Left lung (tissue), 10 donors: ENCODE measurements around the gene PCBP3. TPM values are rescaled to one million over a fixed set of nuclear protein-coding genes. Genes with fewer than 3 reads are reported as not detected.

Experiments
- ATAC-seq: fragments of 200-7000 bp; cut with Tn5 transposase; one replicate; pipeline ENCODE4 v1.9.1; 2020; ENCODE audit warnings: moderate library complexity
- DNase-seq, 4 donors: peaks; one replicate each; pipeline ENCODE4 v3.0.0-alpha.2; 2013 to 2020
- H3K27ac ChIP-seq, 2 donors: fragments of 200-600 bp; sonication (generic) in 1 of 2; one replicate each; pipeline versions ENCODE4 v1.5.0 to v1.8.0; 2020 to 2021
- H3K27me3 ChIP-seq, 2 donors: fragments of 200-600 bp; sonication (generic) in 1 of 2; one replicate each; pipeline versions ENCODE4 v1.5.0 to v1.8.0; 2020 to 2021
- H3K36me3 ChIP-seq, 2 donors: fragments of 200-600 bp; sonication (generic) in 1 of 2; one replicate each; pipeline versions ENCODE4 v1.5.0 to v1.8.0; 2020 to 2021
- H3K4me1 ChIP-seq, 2 donors: fragments of 200-600 bp; one replicate each; pipeline ENCODE4 v1.8.0; 2021
- H3K4me3 ChIP-seq, 2 donors: fragments of 200-600 bp; sonication (generic) in 1 of 2; one replicate each; pipeline versions ENCODE4 v1.5.0 to v1.8.0; 2020 to 2021; ENCODE audit warnings: mild to moderate bottlenecking in 1 of 2
- H3K9me3 ChIP-seq, 2 donors: fragments of 200-600 bp; sonication (generic) in 1 of 2; one replicate each; pipeline versions ENCODE4 v1.5.0 to v1.8.0; 2020 to 2021
- intact Hi-C, 2 donors: fragments of 100-400 bp; cut with DNase I; formaldehyde crosslinking; loops; one replicate each; pipeline versions ENCODE4 v1.11.2 to v1.14.2; 2022
- polyA plus RNA-seq, 6 donors: library from polyadenylated mRNA; unstranded; fragments of 120-200 nt; gene quantifications; one replicate each; pipeline ENCODE4 v1.2.1, GENCODE V29; 2013; ENCODE audit not compliant: insufficient read length in 6 of 6
- total RNA-seq, 2 donors: library from RNA; stranded (reverse); fragmentation: NEBNext Ultra II Directional; extraction: Animal tissue kit (Norgen Biotek cat#: 25700); gene quantifications; one replicate each; pipeline ENCODE4 v1.2.1, GENCODE V29; 2021
- TF ChIP-seq, protein P1 (sequence below), 2 donors: fragments of 200-600 bp; sonication (generic) in 1 of 2; IDR thresholded peaks; one replicate each; pipeline versions ENCODE4 v1.5.0 to v1.8.0; 2021; ENCODE audit warnings: antibody characterized with exemption in 2 of 2
- donor health status: DM: no; HTN: yes; CAD: no.
- donor health status: DM: no; HTN: no; CAD: no.

PCBP3 gene
- total and polyA plus RNA-seq, 8 donors, result 2.1 to 13.8 (median 3.0) TPM

DNA sequence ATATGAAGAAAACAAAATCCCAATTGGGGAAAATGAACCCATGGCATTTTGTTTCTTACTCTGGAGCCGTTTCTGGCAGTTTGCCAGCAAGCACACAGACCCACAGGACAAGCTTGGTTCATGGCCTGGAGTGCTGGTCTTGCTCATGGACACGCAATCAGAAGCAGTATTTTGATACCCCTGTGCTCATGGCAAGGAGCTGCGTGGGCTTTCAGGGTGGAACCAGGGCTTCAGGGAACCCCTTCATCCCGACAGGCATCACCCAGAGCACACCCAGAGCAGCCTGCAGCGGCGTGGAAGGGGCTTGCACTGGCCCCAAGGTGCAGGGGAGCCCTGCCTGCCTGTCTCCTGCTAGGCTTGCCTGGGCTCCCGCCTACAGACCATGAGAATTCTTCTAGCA is 45.4 kb upstream of the PCBP3 start:
- H3K4me3 ChIP-seq, result no peak overlapping the region
- peaks cover 0 to 43% of the 10 kb centered on the region in 2 donors for H3K27me3 ChIP-seq
- H3K9me3 ChIP-seq, result peaks cover 0 to 6% of the 10 kb centered on the region in 2 donors
- DNase-seq (peak in 2 of 4 donors; percentile 8 to 54), ATAC-seq (no peak)
- H3K27ac ChIP-seq, result no peak overlapping the region
- TF ChIP-seq, protein P1, sequence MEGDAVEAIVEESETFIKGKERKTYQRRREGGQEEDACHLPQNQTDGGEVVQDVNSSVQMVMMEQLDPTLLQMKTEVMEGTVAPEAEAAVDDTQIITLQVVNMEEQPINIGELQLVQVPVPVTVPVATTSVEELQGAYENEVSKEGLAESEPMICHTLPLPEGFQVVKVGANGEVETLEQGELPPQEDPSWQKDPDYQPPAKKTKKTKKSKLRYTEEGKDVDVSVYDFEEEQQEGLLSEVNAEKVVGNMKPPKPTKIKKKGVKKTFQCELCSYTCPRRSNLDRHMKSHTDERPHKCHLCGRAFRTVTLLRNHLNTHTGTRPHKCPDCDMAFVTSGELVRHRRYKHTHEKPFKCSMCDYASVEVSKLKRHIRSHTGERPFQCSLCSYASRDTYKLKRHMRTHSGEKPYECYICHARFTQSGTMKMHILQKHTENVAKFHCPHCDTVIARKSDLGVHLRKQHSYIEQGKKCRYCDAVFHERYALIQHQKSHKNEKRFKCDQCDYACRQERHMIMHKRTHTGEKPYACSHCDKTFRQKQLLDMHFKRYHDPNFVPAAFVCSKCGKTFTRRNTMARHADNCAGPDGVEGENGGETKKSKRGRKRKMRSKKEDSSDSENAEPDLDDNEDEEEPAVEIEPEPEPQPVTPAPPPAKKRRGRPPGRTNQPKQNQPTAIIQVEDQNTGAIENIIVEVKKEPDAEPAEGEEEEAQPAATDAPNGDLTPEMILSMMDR (IDR thresholded peaks at IDR 0.05), result no peak
- no peaks in the 10 kb centered on the region for H3K36me3 ChIP-seq
- H3K4me1 ChIP-seq, result peaks cover 0 to 6% of the 10 kb centered on the region in 2 donors
- intact Hi-C loops, result no loop called here

DNA sequence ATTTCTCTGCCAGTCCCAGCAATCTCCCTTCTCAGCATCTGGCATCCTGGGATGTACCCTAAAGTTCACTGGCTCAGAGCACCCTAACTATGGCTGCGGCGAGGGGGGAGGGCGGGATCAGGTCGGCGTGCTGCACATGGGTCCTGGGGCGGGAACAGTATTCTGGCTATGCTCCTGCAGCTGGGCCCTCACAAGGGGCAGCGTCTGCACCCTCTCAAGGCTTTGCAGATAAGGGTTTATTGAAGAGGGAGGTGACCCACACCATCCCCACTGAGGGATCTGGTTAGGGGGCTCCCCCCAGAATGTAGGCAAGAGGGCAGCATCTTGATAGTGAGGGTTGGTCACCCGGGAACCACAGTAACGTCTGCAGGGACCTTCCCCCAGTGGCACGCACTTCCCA is 44.9 kb upstream of the PCBP3 start:
- Histone ChIP-seq H3K9me3 (peaks cover 0 to 12% of the 10 kb centered on the region in 2 donors), H3K27me3 (peaks cover 0 to 43% of the 10 kb centered on the region in 2 donors), H3K36me3 (no peaks in the 10 kb centered on the region), H3K4me3 (no peak overlapping the region), H3K4me1 (peaks cover 0 to 6% of the 10 kb centered on the region in 2 donors), H3K27ac (no peak overlapping the region)
- DNase-seq (no peak), ATAC-seq (no peak)
- intact Hi-C loops, result no loop called here
- TF ChIP-seq, protein P1 (IDR thresholded peaks at IDR 0.05), result no peak

DNA sequence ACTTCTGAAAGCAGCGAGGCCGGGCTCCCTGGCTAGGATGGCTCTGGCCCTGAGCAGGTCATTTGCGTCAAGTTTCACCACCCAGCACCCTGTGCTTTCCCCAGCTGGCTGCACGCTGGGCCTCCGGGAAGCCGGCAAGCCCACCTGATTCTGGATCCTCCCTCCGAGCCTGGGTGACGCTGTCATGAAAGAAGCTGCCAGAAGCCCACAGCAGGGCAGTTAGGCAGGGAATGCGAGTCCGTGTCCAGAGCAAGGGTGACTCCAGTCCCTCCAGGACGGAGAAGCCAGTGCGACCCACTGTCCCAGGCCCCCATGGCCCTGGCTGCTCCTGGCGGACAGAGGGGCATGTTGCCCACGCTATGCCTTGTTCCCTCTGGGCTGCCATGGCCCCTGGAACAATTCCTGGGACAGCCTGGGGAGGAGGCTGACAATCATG is 44.4 kb upstream of the PCBP3 start:
- Histone ChIP-seq H3K27me3 (peaks cover 0 to 42% of the 10 kb centered on the region in 2 donors), H3K4me1 (peaks cover 0 to 6% of the 10 kb centered on the region in 2 donors), H3K4me3 (no peak overlapping the region), H3K36me3 (no peaks in the 10 kb centered on the region), H3K27ac (no peak overlapping the region), H3K9me3 (peaks cover 0 to 15% of the 10 kb centered on the region in 2 donors)
- DNase-seq, result peak in 1 of 4 donors; percentile 23
- intact Hi-C loops, result no loop called here
- TF ChIP-seq, protein P1 (IDR thresholded peaks at IDR 0.05), result no peak
- ATAC-seq, result no peak

DNA sequence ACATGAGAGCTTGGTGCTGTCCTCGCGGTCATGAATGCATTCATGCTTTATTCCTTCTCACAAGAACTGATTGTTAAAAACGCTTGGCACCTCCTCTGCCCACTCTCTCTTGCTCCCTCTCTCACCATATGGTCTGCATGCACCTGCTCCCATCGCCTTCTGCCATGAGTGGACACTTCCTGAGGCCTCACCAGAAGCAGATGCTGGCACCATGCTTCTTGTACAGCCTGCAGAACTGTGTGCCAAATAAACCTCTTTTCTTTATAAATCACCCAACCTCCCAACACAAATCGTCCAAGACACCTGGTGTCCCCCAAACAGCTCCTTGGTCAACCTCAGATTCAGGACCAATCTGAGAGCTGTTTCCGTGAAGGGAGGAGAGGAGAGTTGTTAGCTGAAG is 43.3 kb upstream of the PCBP3 start:
- Histone ChIP-seq H3K27ac (no peak overlapping the region), H3K4me3 (no peak overlapping the region), H3K36me3 (no peaks in the 10 kb centered on the region), H3K4me1 (peaks cover 0 to 6% of the 10 kb centered on the region in 2 donors), H3K9me3 (peaks cover 0 to 21% of the 10 kb centered on the region in 2 donors), H3K27me3 (peaks cover 0 to 31% of the 10 kb centered on the region in 2 donors)
- TF ChIP-seq, protein P1 (IDR thresholded peaks at IDR 0.05), result no peak
- DNase-seq, result peak in 1 of 4 donors; percentile 4
- intact Hi-C loops, result no loop called here
- no peak for ATAC-seq

DNA sequence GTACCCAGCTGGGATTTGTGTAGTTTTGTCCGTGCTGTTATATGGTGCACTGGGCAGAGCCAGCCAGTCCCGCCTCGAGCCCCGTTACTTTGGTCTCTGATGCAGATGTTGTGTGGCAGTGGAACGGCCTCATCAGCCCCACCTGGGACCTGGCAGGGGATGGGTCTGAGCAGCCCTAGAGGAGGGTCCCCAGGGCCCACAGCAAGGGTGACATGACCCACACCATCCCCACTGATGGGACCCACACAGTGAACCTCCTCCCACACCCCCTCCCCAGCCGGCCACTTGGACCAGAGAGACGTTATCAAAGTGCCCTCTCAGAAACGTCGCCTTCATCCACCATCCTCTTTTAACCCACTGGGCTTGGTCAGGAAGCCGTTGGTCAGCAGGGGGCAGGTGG is 42.0 kb upstream of the PCBP3 start:
- TF ChIP-seq, protein P1 (IDR thresholded peaks at IDR 0.05), result no peak
- Histone ChIP-seq H3K27ac (no peak overlapping the region), H3K4me1 (peaks cover 0 to 3% of the 10 kb centered on the region in 2 donors), H3K36me3 (no peaks in the 10 kb centered on the region), H3K27me3 (peaks cover 0 to 18% of the 10 kb centered on the region in 2 donors), H3K4me3 (no peak overlapping the region), H3K9me3 (peaks cover 0 to 21% of the 10 kb centered on the region in 2 donors)
- intact Hi-C loops, result no loop called here
- DNase-seq, result peak in 1 of 4 donors; percentile 17
- no peak for ATAC-seq
